Stimulated activated naive CD8-positive, alpha-beta T cell treated with anti-CD3 and anti-CD28 coated beads, Interleukin-15, Interleukin-2, amounts not matched to agents 100 ng/mL and 50 ng/mL, for 24 hours (primary cell): Measurements from ENCODE around the gene C16orf89.
A peak's percentile ranks its signal among the peaks of the same experiment; 100 is the strongest.
"Not testable (repeated sequence)": the region's sequence is repeated elsewhere in the genome, so short reads cannot be mapped to it uniquely, and the experiment has no call there.

Experiments used
- H3K27ac Mint-ChIP-seq: one replicate; pipeline ENCODE4 v1.8.0; 2021; ENCODE audit warnings: mild to moderate bottlenecking, mixed read lengths
- H3K27me3 Mint-ChIP-seq: one replicate; pipeline ENCODE4 v1.8.0; 2021; ENCODE audit warnings: mixed read lengths
- H3K36me3 Mint-ChIP-seq: one replicate; pipeline ENCODE4 v1.8.0; 2021; ENCODE audit warnings: low read depth, mixed read lengths
- H3K4me1 Mint-ChIP-seq: one replicate; pipeline ENCODE4 v1.8.0; 2021; ENCODE audit warnings: low read depth, mixed read lengths
- H3K4me3 Mint-ChIP-seq: one replicate; pipeline ENCODE4 v1.8.0; 2021; ENCODE audit warnings: mild to moderate bottlenecking, mixed read lengths
- H3K9me3 Mint-ChIP-seq: one replicate; pipeline ENCODE4 v1.8.0; 2021; ENCODE audit warnings: mixed read lengths

The C16orf89 gene

GRCh38 chr16:5090592-5090991, 24.8 kb upstream of the C16orf89 start:
- H3K4me3 Mint-ChIP-seq, H3K27me3 Mint-ChIP-seq, H3K9me3 Mint-ChIP-seq, H3K27ac Mint-ChIP-seq: not testable (repeated sequence)
- Mint-ChIP-seq H3K4me1 (peaks cover 18% of the 10 kb centered on the region), H3K36me3 (peaks cover 15% of the 10 kb centered on the region)

GRCh38 chr16:5089911-5090555, 24.3 kb upstream of the C16orf89 start:
- H3K27me3 Mint-ChIP-seq, H3K27ac Mint-ChIP-seq, H3K4me3 Mint-ChIP-seq, H3K9me3 Mint-ChIP-seq: not testable (repeated sequence)
- Mint-ChIP-seq H3K4me1 (peaks cover 12% of the 10 kb centered on the region), H3K36me3 (peaks cover 21% of the 10 kb centered on the region)

- not testable (repeated sequence) for H3K27ac Mint-ChIP-seq, H3K4me3 Mint-ChIP-seq, H3K9me3 Mint-ChIP-seq, H3K27me3 Mint-ChIP-seq
- Mint-ChIP-seq H3K4me1 (peaks cover 12% of the 10 kb centered on the region), H3K36me3 (peaks cover 28% of the 10 kb centered on the region)
Measured at GRCh38 chr16:5088936-5089335, 23.2 kb upstream of the C16orf89 start.

- not testable (repeated sequence) for H3K27ac Mint-ChIP-seq, H3K4me3 Mint-ChIP-seq
Measured at GRCh38 chr16:5088086-5088790, 22.5 kb upstream of the C16orf89 start.

GRCh38 chr16:5085716-5086115, 20.0 kb upstream of the C16orf89 start:
- H3K36me3 Mint-ChIP-seq: peaks cover 29% of the 10 kb centered on the region
- not testable (repeated sequence) for H3K27ac Mint-ChIP-seq, H3K4me3 Mint-ChIP-seq, H3K9me3 Mint-ChIP-seq, H3K27me3 Mint-ChIP-seq, H3K4me1 Mint-ChIP-seq

More at GRCh38 chr16:5088086-5088790, 22.5 kb upstream of the C16orf89 start:
- Mint-ChIP-seq H3K36me3 (peaks cover 32% of the 10 kb centered on the region), H3K4me1 (peaks cover 12% of the 10 kb centered on the region)
- not testable (repeated sequence) for H3K27me3 Mint-ChIP-seq, H3K9me3 Mint-ChIP-seq

- H3K4me3 Mint-ChIP-seq, H3K4me1 Mint-ChIP-seq, H3K27me3 Mint-ChIP-seq, H3K9me3 Mint-ChIP-seq, H3K27ac Mint-ChIP-seq: not testable (repeated sequence)
- peaks cover 29% of the 10 kb centered on the region for H3K36me3 Mint-ChIP-seq
Measured at GRCh38 chr16:5084802-5085201, 19.0 kb upstream of the C16orf89 start.

- H3K4me1 Mint-ChIP-seq, H3K9me3 Mint-ChIP-seq, H3K27ac Mint-ChIP-seq, H3K4me3 Mint-ChIP-seq, H3K27me3 Mint-ChIP-seq: not testable (repeated sequence)
- peaks cover 32% of the 10 kb centered on the region for H3K36me3 Mint-ChIP-seq
Measured at GRCh38 chr16:5084099-5084731, 18.5 kb upstream of the C16orf89 start.

- not testable (repeated sequence) for H3K27ac Mint-ChIP-seq, H3K27me3 Mint-ChIP-seq, H3K4me3 Mint-ChIP-seq, H3K4me1 Mint-ChIP-seq, H3K9me3 Mint-ChIP-seq
- peaks cover 32% of the 10 kb centered on the region for H3K36me3 Mint-ChIP-seq
Measured at GRCh38 chr16:5083646-5084045, 17.9 kb upstream of the C16orf89 start.

GRCh38 chr16:5080996-5081395, 15.2 kb upstream of the C16orf89 start:
- H3K9me3 Mint-ChIP-seq, H3K27me3 Mint-ChIP-seq, H3K4me3 Mint-ChIP-seq, H3K27ac Mint-ChIP-seq, H3K4me1 Mint-ChIP-seq: not testable (repeated sequence)
- H3K36me3 Mint-ChIP-seq: peaks cover 29% of the 10 kb centered on the region

- peaks cover 30% of the 10 kb centered on the region for H3K36me3 Mint-ChIP-seq
- not testable (repeated sequence) for H3K9me3 Mint-ChIP-seq, H3K27ac Mint-ChIP-seq, H3K27me3 Mint-ChIP-seq, H3K4me3 Mint-ChIP-seq, H3K4me1 Mint-ChIP-seq
Measured at GRCh38 chr16:5080461-5080860, 14.7 kb upstream of the C16orf89 start.

- H3K36me3 Mint-ChIP-seq: peaks cover 28% of the 10 kb centered on the region
- H3K4me1 Mint-ChIP-seq: peaks cover 6% of the 10 kb centered on the region
- H3K27ac Mint-ChIP-seq: no peak overlapping the region
- H3K4me3 Mint-ChIP-seq: no peak overlapping the region
- H3K27me3 Mint-ChIP-seq: no peaks in the 10 kb centered on the region
- H3K9me3 Mint-ChIP-seq: no peaks in the 10 kb centered on the region
Measured at GRCh38 chr16:5078626-5079025, 12.9 kb upstream of the C16orf89 start.

GRCh38 chr16:5077304-5077703, 11.5 kb upstream of the C16orf89 start:
- H3K36me3 Mint-ChIP-seq: peaks cover 30% of the 10 kb centered on the region
- no peak overlapping the region for H3K27ac Mint-ChIP-seq
- no peaks in the 10 kb centered on the region for H3K9me3 Mint-ChIP-seq
- no peaks in the 10 kb centered on the region for H3K27me3 Mint-ChIP-seq
- H3K4me1 Mint-ChIP-seq: peaks cover 18% of the 10 kb centered on the region
- no peak overlapping the region for H3K4me3 Mint-ChIP-seq

GRCh38 chr16:5075637-5076036, 9.9 kb upstream of the C16orf89 start:
- Mint-ChIP-seq H3K36me3 (peaks cover 28% of the 10 kb centered on the region), H3K27me3 (no peaks in the 10 kb centered on the region), H3K4me3 (no peak overlapping the region), H3K9me3 (no peaks in the 10 kb centered on the region), H3K27ac (no peak overlapping the region), H3K4me1 (peaks cover 32% of the 10 kb centered on the region)

GRCh38 chr16:5073771-5074170, 8.0 kb upstream of the C16orf89 start:
- Mint-ChIP-seq H3K4me1 (peaks cover 32% of the 10 kb centered on the region), H3K36me3 (peaks cover 24% of the 10 kb centered on the region)
- not testable (repeated sequence) for H3K9me3 Mint-ChIP-seq, H3K27me3 Mint-ChIP-seq, H3K27ac Mint-ChIP-seq, H3K4me3 Mint-ChIP-seq

- Mint-ChIP-seq H3K4me3 (peak overlapping the region; percentile 96), H3K36me3 (peaks cover 24% of the 10 kb centered on the region), H3K27me3 (no peaks in the 10 kb centered on the region)
Measured at GRCh38 chr16:5073279-5073629, 7.5 kb upstream of the C16orf89 start.

More at GRCh38 chr16:5073279-5073629, 7.5 kb upstream of the C16orf89 start:
- H3K4me1 Mint-ChIP-seq: peaks cover 32% of the 10 kb centered on the region
- H3K27ac Mint-ChIP-seq: peak overlapping the region; percentile 81
- no peaks in the 10 kb centered on the region for H3K9me3 Mint-ChIP-seq
